Fibroblast of skin of left biceps (primary cell): ENCODE results near the gene FOXN1.
"Not testable (repeated sequence)": the region's sequence is repeated elsewhere in the genome, so short reads cannot be mapped to it uniquely, and the experiment has no call there.

Source experiments
- DNase-seq, 2 experiments: peaks; one replicate each; pipeline ENCODE4 v3.0.0-alpha.2; 2013; ENCODE audit warnings: low read depth in 2 of 2

FOXN1 gene

GRCh38 chr17:28505986-28506665, at the start of gene FOXN1:
FOXN1 (plus strand) TSS chr17:28506348; CDS start chr17:28523970, 17,622 bp downstream.
- no peak for DNase-seq

- no peak for DNase-seq
Observed at GRCh38 chr17:28457890-28458289, 48.3 kb upstream of the FOXN1 start.

- DNase-seq, result not testable (repeated sequence)
Observed at GRCh38 chr17:28458881-28459280, 47.3 kb upstream of the FOXN1 start.

GRCh38 chr17:28460901-28461300, 45.2 kb upstream of the FOXN1 start:
- DNase-seq, result no peak

GRCh38 chr17:28466001-28466400, 40.1 kb upstream of the FOXN1 start:
- DNase-seq, result no peak

- DNase-seq, result no peak
Observed at GRCh38 chr17:28466521-28467048, 39.6 kb upstream of the FOXN1 start.

- DNase-seq, result peak; percentile 13 to 33
Observed at GRCh38 chr17:28467456-28468025, 38.6 kb upstream of the FOXN1 start.

- not testable (repeated sequence) for DNase-seq
Observed at GRCh38 chr17:28468033-28468735, 38.0 kb upstream of the FOXN1 start.

GRCh38 chr17:28468781-28469180, 37.4 kb upstream of the FOXN1 start:
- no peak for DNase-seq

- DNase-seq, result no peak
Observed at GRCh38 chr17:28469376-28469775, 36.8 kb upstream of the FOXN1 start.

- no peak for DNase-seq
Observed at GRCh38 chr17:28470266-28470913, 35.8 kb upstream of the FOXN1 start.

GRCh38 chr17:28470914-28471366, 35.2 kb upstream of the FOXN1 start:
- DNase-seq, result no peak

GRCh38 chr17:28471531-28472342, 34.4 kb upstream of the FOXN1 start:
- DNase-seq, result no peak

- no peak for DNase-seq
Observed at GRCh38 chr17:28472871-28473497, 33.2 kb upstream of the FOXN1 start.

- DNase-seq, result no peak
Observed at GRCh38 chr17:28473542-28473941, 32.6 kb upstream of the FOXN1 start, which contains the start of gene SLC13A2. SLC13A2 (plus strand) TSS chr17:28473644; CDS start chr17:28473713, 69 bp downstream.

- no peak for DNase-seq
Observed at GRCh38 chr17:28474111-28474531, 32.0 kb upstream of the FOXN1 start.

- no peak for DNase-seq
Observed at GRCh38 chr17:28475151-28475900, 30.8 kb upstream of the FOXN1 start.

- no peak for DNase-seq
Observed at GRCh38 chr17:28476076-28476865, 29.9 kb upstream of the FOXN1 start.

GRCh38 chr17:28477928-28478327, 28.2 kb upstream of the FOXN1 start:
- DNase-seq, result no peak
